ENCODE data around the gene TGM2.

DNA sequence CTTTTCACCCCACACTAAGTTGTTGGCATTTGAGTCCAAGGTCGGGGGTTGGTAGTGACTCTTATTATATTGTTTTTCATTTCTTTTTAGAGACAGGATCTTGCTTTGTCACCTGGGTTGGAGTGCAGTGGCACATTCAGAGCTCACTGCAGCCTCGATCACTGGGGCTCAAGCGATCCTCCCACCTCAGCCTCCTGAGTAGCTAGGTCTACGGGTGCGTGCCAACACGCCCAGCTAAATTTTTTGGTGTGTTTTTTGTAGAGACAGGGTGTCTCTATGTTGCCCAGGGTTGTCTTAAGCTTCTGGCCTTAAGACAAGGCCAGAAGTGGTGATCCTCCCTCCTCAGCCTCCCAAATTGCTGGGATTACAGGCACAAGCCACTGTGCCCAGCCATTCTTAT is 25.1 kb upstream of the TGM2 start:
- TF ChIP-seq, protein P1, sequence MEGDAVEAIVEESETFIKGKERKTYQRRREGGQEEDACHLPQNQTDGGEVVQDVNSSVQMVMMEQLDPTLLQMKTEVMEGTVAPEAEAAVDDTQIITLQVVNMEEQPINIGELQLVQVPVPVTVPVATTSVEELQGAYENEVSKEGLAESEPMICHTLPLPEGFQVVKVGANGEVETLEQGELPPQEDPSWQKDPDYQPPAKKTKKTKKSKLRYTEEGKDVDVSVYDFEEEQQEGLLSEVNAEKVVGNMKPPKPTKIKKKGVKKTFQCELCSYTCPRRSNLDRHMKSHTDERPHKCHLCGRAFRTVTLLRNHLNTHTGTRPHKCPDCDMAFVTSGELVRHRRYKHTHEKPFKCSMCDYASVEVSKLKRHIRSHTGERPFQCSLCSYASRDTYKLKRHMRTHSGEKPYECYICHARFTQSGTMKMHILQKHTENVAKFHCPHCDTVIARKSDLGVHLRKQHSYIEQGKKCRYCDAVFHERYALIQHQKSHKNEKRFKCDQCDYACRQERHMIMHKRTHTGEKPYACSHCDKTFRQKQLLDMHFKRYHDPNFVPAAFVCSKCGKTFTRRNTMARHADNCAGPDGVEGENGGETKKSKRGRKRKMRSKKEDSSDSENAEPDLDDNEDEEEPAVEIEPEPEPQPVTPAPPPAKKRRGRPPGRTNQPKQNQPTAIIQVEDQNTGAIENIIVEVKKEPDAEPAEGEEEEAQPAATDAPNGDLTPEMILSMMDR (IDR thresholded peaks at IDR 0.05) = no peak
- TF ChIP-seq POLR2A (IDR thresholded peaks at IDR 0.05) = no peak
